Neural crest cell (in vitro differentiated cells): ENCODE data around the gene COL26A1. TPM values are rescaled to one million over a fixed set of nuclear protein-coding genes. Genes with fewer than 3 reads are reported as not detected.

Experiments
- DNase-seq: peaks from one replicate; pipeline ENCODE4 v3.0.0; 2021; ENCODE audit warnings: low read depth, mixed read lengths, low spot score
- H3K27ac Mint-ChIP-seq: one replicate; pipeline ENCODE4 v1.8.0; 2021; ENCODE audit warnings: mild to moderate bottlenecking, mixed read lengths; ENCODE audit not compliant: unreplicated experiment
- H3K27me3 Mint-ChIP-seq: 2 replicates; pipeline ENCODE4 v1.8.0; 2021; ENCODE audit warnings: low read depth, mild to moderate bottlenecking, mixed read lengths
- H3K36me3 Mint-ChIP-seq: 2 replicates; pipeline ENCODE4 v1.8.0; 2021; ENCODE audit warnings: low read depth, mild to moderate bottlenecking, mixed read lengths
- H3K4me1 Mint-ChIP-seq: 2 replicates; pipeline ENCODE4 v1.8.0; 2021; ENCODE audit warnings: mixed read lengths
- H3K4me3 Mint-ChIP-seq: one replicate; pipeline ENCODE4 v1.8.0; 2021; ENCODE audit warnings: mild to moderate bottlenecking, mixed read lengths
- H3K9me3 Mint-ChIP-seq: 2 replicates; pipeline ENCODE4 v1.8.0; 2021; ENCODE audit warnings: mixed read lengths
- CTCF ChIP-seq: fragments of 200-600 bp; sonication (generic); conservative IDR thresholded peaks from 2 replicates; pipeline ENCODE4 v1.5.0; 2021; ENCODE audit warnings: antibody characterized with exemption, mild to moderate bottlenecking
- total RNA-seq: library from RNA; stranded (reverse); gene quantifications from 2 replicates; pipeline ENCODE4 v1.2.1, GENCODE V29; 2021

The COL26A1 gene
- total RNA-seq, 1 donor from 2014 or later: 38.3 TPM

- TF ChIP-seq CTCF: no peak
- peaks cover 3% of the 10 kb centered on the region for H3K9me3 Mint-ChIP-seq
- DNase-seq: no peak
- peaks cover 4% of the 10 kb centered on the region for H3K27me3 Mint-ChIP-seq
- no peaks in the 10 kb centered on the region for H3K4me1 Mint-ChIP-seq
- no peaks in the 10 kb centered on the region for H3K36me3 Mint-ChIP-seq
- no peak overlapping the region for H3K27ac Mint-ChIP-seq
- H3K4me3 Mint-ChIP-seq: no peak overlapping the region
Measured at GRCh38 chr7:101581891-101582290, 219.2 kb downstream of the COL26A1 start.

- Mint-ChIP-seq H3K36me3 (no peaks in the 10 kb centered on the region), H3K4me1 (peaks cover under 1% of the 10 kb centered on the region), H3K9me3 (peaks cover 3% of the 10 kb centered on the region), H3K4me3 (no peak overlapping the region), H3K27me3 (peaks cover 4% of the 10 kb centered on the region), H3K27ac (no peak overlapping the region)
- no peak for TF ChIP-seq CTCF
- DNase-seq: no peak
Measured at GRCh38 chr7:101582971-101583370, 220.3 kb downstream of the COL26A1 start.

- H3K27ac Mint-ChIP-seq: no peak overlapping the region
- peaks cover 6% of the 10 kb centered on the region for H3K4me1 Mint-ChIP-seq
- no peak for TF ChIP-seq CTCF
- no peak for DNase-seq
- peaks cover 3% of the 10 kb centered on the region for H3K9me3 Mint-ChIP-seq
- H3K4me3 Mint-ChIP-seq: no peak overlapping the region
- H3K36me3 Mint-ChIP-seq: no peaks in the 10 kb centered on the region
- H3K27me3 Mint-ChIP-seq: peaks cover 4% of the 10 kb centered on the region
Measured at GRCh38 chr7:101586078-101586905, 223.6 kb downstream of the COL26A1 start.

- Mint-ChIP-seq H3K4me3 (no peak overlapping the region), H3K9me3 (peaks cover 3% of the 10 kb centered on the region), H3K36me3 (no peaks in the 10 kb centered on the region), H3K27me3 (peaks cover 6% of the 10 kb centered on the region), H3K4me1 (peaks cover 6% of the 10 kb centered on the region), H3K27ac (no peak overlapping the region)
- TF ChIP-seq CTCF: no peak
- no peak for DNase-seq
Measured at GRCh38 chr7:101586906-101587677, 224.4 kb downstream of the COL26A1 start.

- H3K27ac Mint-ChIP-seq: no peak overlapping the region
- no peak for TF ChIP-seq CTCF
- peaks cover 8% of the 10 kb centered on the region for H3K27me3 Mint-ChIP-seq
- no peaks in the 10 kb centered on the region for H3K9me3 Mint-ChIP-seq
- no peak overlapping the region for H3K4me3 Mint-ChIP-seq
- no peaks in the 10 kb centered on the region for H3K36me3 Mint-ChIP-seq
- no peak for DNase-seq
- peaks cover 6% of the 10 kb centered on the region for H3K4me1 Mint-ChIP-seq
Measured at GRCh38 chr7:101588131-101588935, 225.7 kb downstream of the COL26A1 start.
